Panc1 (cell line): ENCODE data around the gene FLVCR2. TPM values are rescaled to one million over a fixed set of nuclear protein-coding genes. Genes with fewer than 3 reads are reported as not detected.

ENCODE experiments used
- ATAC-seq: fragments of 200-7000 bp; cut with Tn5 transposase; 2 replicates; pipeline ENCODE4 v1.9.1; 2020; ENCODE audit warnings: mild to moderate bottlenecking, moderate library complexity
- BruUV-seq: library from RNA; stranded (reverse); fragments of 400-500 nt; replicated peaks from 2 replicates; lab custom pipeline; 2021; lab: Mats Ljungman, UMichigan
- CTCF ChIA-PET: fragments of 300-600 bp; sonication (Branson Sonifier 250); formaldehyde crosslinking; loops from one replicate; lab custom pipeline; 2022; ENCODE audit warnings: antibody characterized with exemption; lab: Charles Lee
- POLR2A ChIA-PET: fragments of 300-600 bp; sonication (Branson Sonifier 250); formaldehyde crosslinking; loops from one replicate; lab custom pipeline; 2022; ENCODE audit warnings: antibody characterized with exemption; lab: Charles Lee
- DNase-seq: peaks from one replicate; pipeline ENCODE4 v3.0.0-alpha.2; 2010; ENCODE audit warnings: low read depth, low spot score
- H3K27ac ChIP-seq: 2 replicates; pipeline ENCODE4 v1.5.1; 2011; ENCODE audit warnings: mild to moderate bottlenecking, low read length, inconsistent platforms
- H3K27me3 ChIP-seq: fragments of 200-500 bp; sonication (Bioruptor generic); 2 replicates; pipeline ENCODE4 v1.6.0; 2014; ENCODE audit warnings: low read length, inconsistent platforms; ENCODE audit not compliant: control insufficient read depth, insufficient read depth
- H3K36me3 ChIP-seq: fragments of 200-500 bp; sonication (Bioruptor generic); 2 replicates; pipeline ENCODE4 v1.5.1; 2014; ENCODE audit warnings: inconsistent platforms, mild to moderate bottlenecking, low read length, moderate library complexity; ENCODE audit not compliant: control insufficient read depth, insufficient read depth
- H3K4me1 ChIP-seq: 2 replicates; pipeline ENCODE4 v1.5.1; 2011; ENCODE audit warnings: inconsistent platforms, mild to moderate bottlenecking, low read length, moderate library complexity; ENCODE audit not compliant: control insufficient read depth, insufficient read depth
- H3K4me3 ChIP-seq, 2 experiments: 2 replicates each; pipeline ENCODE4 v1.5.1; 2011 to 2012; ENCODE audit warnings: low read depth in 2 of 2, low read length in 2 of 2, mild to moderate bottlenecking in 2 of 2, inconsistent platforms in 1 of 2, moderate library complexity in 1 of 2
- H3K9me3 ChIP-seq: fragments of 200-500 bp; sonication (Bioruptor generic); 2 replicates; pipeline ENCODE4 v1.5.1; 2014; ENCODE audit warnings: low read depth, mild to moderate bottlenecking, inconsistent platforms, low read length, moderate library complexity; ENCODE audit not compliant: control insufficient read depth, insufficient read depth
- CTCF ChIP-seq: fragments of 450-650 bp; IDR thresholded peaks from 2 replicates; pipeline ENCODE4 v1.5.1; 2017; ENCODE audit warnings: mild to moderate bottlenecking
- POLR2AphosphoS5 ChIP-seq: IDR thresholded peaks from 2 replicates; pipeline ENCODE4 v1.6.1; 2012; ENCODE audit warnings: mild to moderate bottlenecking, low read depth, low read length, moderate library complexity
- REST ChIP-seq, 2 experiments: IDR thresholded peaks; 2 replicates each; pipeline ENCODE4 v1.6.1; 2011 to 2012; ENCODE audit warnings: low read depth in 2 of 2, control low read depth in 1 of 2, low read length in 1 of 2, mild to moderate bottlenecking in 1 of 2, moderate library complexity in 1 of 2; ENCODE audit not compliant: insufficient read depth in 1 of 2
- SIN3A ChIP-seq: IDR thresholded peaks from 2 replicates; pipeline ENCODE4 v1.6.1; 2012; ENCODE audit warnings: low read depth, mild to moderate bottlenecking, low read length, moderate library complexity, borderline replicate concordance; ENCODE audit not compliant: insufficient read depth
- in situ Hi-C: cut with HindIII; loops from 2 replicates; pipeline ENCODE4 v1.10.0; 2016; ENCODE audit warnings: low sequenced_read_pairs, low pct_unique_long_range_greater_than_20kb
- intact Hi-C: fragments of 100-400 bp; cut with micrococcal nuclease; formaldehyde crosslinking; loops from one replicate; pipeline ENCODE4 v1.10.0; 2022; ENCODE audit not compliant: unreplicated experiment
- total RNA-seq: library from RNA; stranded (reverse); gene quantifications from one replicate; pipeline ENCODE4 v1.2.1, GENCODE V29; 2021; ENCODE audit not compliant: unreplicated experiment

FLVCR2 gene
- total RNA-seq, 1 experiment from 2014 or later = 9.7 TPM

GRCh38 chr14:75660238-75660629 is 81.8 kb downstream of the FLVCR2 start:
- BruUV-seq = TSS peak; percentile 91
- ATAC-seq = no peak
- Histone ChIP-seq H3K36me3 (peaks cover 3% of the 10 kb centered on the region; the same call in 1 of the 2 replicates), H3K4me1 (peaks cover 5% of the 10 kb centered on the region; the same call in 1 of the 2 replicates), H3K27me3 (no peaks in the 10 kb centered on the region), H3K27ac (peak overlapping the region; percentile 89), H3K4me3 (peak overlapping the region; percentile 94 to 97), H3K9me3 (no peaks in the 10 kb centered on the region)
- TF ChIP-seq POLR2AphosphoS5 (no peak), REST (IDR thresholded peaks at IDR 0.05; ENCODE audit: insufficient read depth in 1 of 2, low read depth in 2 of 2, low read length in 1 of 2) (no peak)
- no peak for DNase-seq
- in situ Hi-C loops = no loop called here
- ChIA-PET POLR2A (interaction anchor here (0.6 kb wide), 1 partner anchor 226 kb away, joined by 10 read pairs; no protein-coding TSS in a partner anchor), CTCF (no interaction called here)
- intact Hi-C loops = no loop called here

- intact Hi-C loops (no loop called here), in situ Hi-C loops (no loop called here)
- ATAC-seq (peak; percentile 99), DNase-seq (peak; percentile 85)
- no peaks in the 10 kb centered on the region for H3K27me3 ChIP-seq
- H3K27ac ChIP-seq = peak within 1 kb of the TSS; percentile 89
- H3K9me3 ChIP-seq = no peaks in the 10 kb centered on the region
- TF ChIP-seq SIN3A = 0 out of 2 replicates have a peak, but pooled peaks have one; percentile 51
- 0 out of 4 replicates have a peak, but pooled peaks of 1 of the 2 experiments have one; percentile 26 for TF ChIP-seq REST (IDR thresholded peaks at IDR 0.05; ENCODE audit: insufficient read depth in 1 of 2, low read depth in 2 of 2, low read length in 1 of 2)
- TF ChIP-seq CTCF = no peak
- BruUV-seq = no TSS peak
- H3K36me3 ChIP-seq = peaks cover 3% of the 10 kb centered on the region; the same call in 1 of the 2 replicates
- CTCF ChIA-PET = no interaction called here
- peak within 1 kb of the TSS; percentile 94 to 97 for H3K4me3 ChIP-seq
- POLR2A ChIA-PET = interaction anchor here (0.6 to 0.8 kb wide), 5 partner anchors 63 to 401 kb away, joined by 3 to 5 read pairs (median 3); no protein-coding TSS in a partner anchor
- peaks cover 5% of the 10 kb centered on the region; the same call in 1 of the 2 replicates for H3K4me1 ChIP-seq
Observed at GRCh38 chr14:75660630-75661498, 82.4 kb downstream of the FLVCR2 start, which contains the start of the genes ERG28 and TTLL5. TSS of gene ERG28 (minus strand) at chr14:75660876. CDS start at chr14:75657502, 3,374 bp downstream. TSS of gene TTLL5 (plus strand) at chr14:75661246. CDS start at chr14:75663150, 1,904 bp downstream.
